GM18505 (cell line): ENCODE data around the gene VPS52.

Experiments used
- ATAC-seq: cut with Tn5 transposase; IDR thresholded peaks from one replicate; pipeline ENCODE4 v1.9.1; 2021; ENCODE audit not compliant: unreplicated experiment
- POLR2A ChIP-seq: IDR thresholded peaks from 4 replicates; pipeline ENCODE4 v1.6.1; 2011; ENCODE audit warnings: borderline replicate concordance; ENCODE audit not compliant: insufficient read depth, insufficient read length; ENCODE audit errors: extremely low read depth

Gene VPS52

GRCh38 chr6:33209856-33210255 lies 61.8 kb downstream of the VPS52 start:
- TF ChIP-seq POLR2A: no peak
- ATAC-seq: no peak

GRCh38 chr6:33208091-33208967 lies 63.3 kb downstream of the VPS52 start, which contains the start of gene RING1:
Gene RING1, plus strand, starts transcription at chr6:33208500. Its CDS starts 323 bp downstream, at chr6:33208823.
- ATAC-seq: peak; percentile 50

GRCh38 chr6:33207552-33208090 lies 64.1 kb downstream of the VPS52 start:
- no peak for TF ChIP-seq POLR2A
- no peak for ATAC-seq

More at GRCh38 chr6:33208091-33208967, 63.3 kb downstream of the VPS52 start, which contains the start of gene RING1:
- peak; percentile 96 for TF ChIP-seq POLR2A

GRCh38 chr6:33206864-33207551 lies 64.7 kb downstream of the VPS52 start:
- no peak for TF ChIP-seq POLR2A

GRCh38 chr6:33206027-33206863 lies 65.4 kb downstream of the VPS52 start:
- no peak for TF ChIP-seq POLR2A
- ATAC-seq: no peak

More at GRCh38 chr6:33206864-33207551, 64.7 kb downstream of the VPS52 start:
- no peak for ATAC-seq

GRCh38 chr6:33205191-33206026 lies 66.3 kb downstream of the VPS52 start:
- no peak for TF ChIP-seq POLR2A
- no peak for ATAC-seq

GRCh38 chr6:33204415-33205190 lies 67.1 kb downstream of the VPS52 start, which contains the start of gene HSD17B8:
Gene HSD17B8, plus strand, starts transcription at chr6:33204655. Its CDS starts 14 bp downstream, at chr6:33204669.
- ATAC-seq: peak; percentile 36
- TF ChIP-seq POLR2A: peak; percentile 54

- TF ChIP-seq POLR2A: no peak
- no peak for ATAC-seq
Measured at GRCh38 chr6:33204165-33204414, 67.6 kb downstream of the VPS52 start.

- no peak for ATAC-seq
- TF ChIP-seq POLR2A: no peak
Measured at GRCh38 chr6:33203443-33204164, 68.1 kb downstream of the VPS52 start.

GRCh38 chr6:33202799-33203198 lies 68.9 kb downstream of the VPS52 start:
- no peak for ATAC-seq
- no peak for TF ChIP-seq POLR2A

- ATAC-seq: no peak
- no peak for TF ChIP-seq POLR2A
Measured at GRCh38 chr6:33201935-33202334, 69.7 kb downstream of the VPS52 start.
